AG04450 (cell line): Measurements from ENCODE around the gene REG1A. TPM values are rescaled to one million over a fixed set of nuclear protein-coding genes. Genes with fewer than 3 reads are reported as not detected.

Experiments used
- CTCF ChIA-PET: fragments of 300-600, 350-600 bp; formaldehyde crosslinking; extraction: SDS; loops from one replicate; lab custom pipeline; 2022; ENCODE audit warnings: antibody characterized with exemption, inconsistent platforms; lab: Charles Lee
- POLR2A ChIA-PET: fragments of 350-600 bp; formaldehyde crosslinking; extraction: SDS; loops from one replicate; lab custom pipeline; 2021; ENCODE audit warnings: antibody characterized with exemption, inconsistent platforms; lab: Yijun Ruan, JAX
- DNase-seq: peaks from one replicate; pipeline ENCODE4 v3.0.0-alpha.2; 2011; ENCODE audit warnings: low read depth, low spot score
- H3K27ac ChIP-seq: one replicate; pipeline ENCODE4 v1.5.1; 2012; ENCODE audit warnings: low read depth, low read length, control low read depth
- H3K27me3 ChIP-seq: one replicate; pipeline ENCODE4 v1.6.0; 2012; ENCODE audit warnings: low read length; ENCODE audit not compliant: control insufficient read depth, insufficient read depth
- H3K4me3 ChIP-seq: 2 replicates; pipeline ENCODE4 v1.5.1; 2011; ENCODE audit warnings: mild to moderate bottlenecking, low read depth, low read length, control low read depth
- H3K9me3 ChIP-seq: 2 replicates; pipeline ENCODE4 v1.5.1; 2012; ENCODE audit warnings: low read length; ENCODE audit not compliant: control insufficient read depth, insufficient read depth
- polyA plus RNA-seq: library from polyadenylated mRNA; depleted of rRNA; stranded (reverse); fragments of >200 nt; gene quantifications from 2 replicates; pipeline ENCODE4 v1.2.3, GENCODE V29; 2011
- TF ChIP-seq, protein P1 (sequence below): IDR thresholded peaks from 2 replicates; pipeline ENCODE4 v1.5.1; 2011; ENCODE audit warnings: low read depth, low read length, control low read depth, inconsistent platforms

The REG1A gene
- polyA plus RNA-seq, 1 experiment = not detected

- ChIA-PET CTCF (no interaction called here), POLR2A (no interaction called here)
- no peak overlapping the region for H3K4me3 ChIP-seq
- DNase-seq = no peak
- H3K27me3 ChIP-seq = no peaks in the 10 kb centered on the region
- peaks cover 13% of the 10 kb centered on the region for H3K9me3 ChIP-seq
- no peak overlapping the region for H3K27ac ChIP-seq
- TF ChIP-seq, protein P1, sequence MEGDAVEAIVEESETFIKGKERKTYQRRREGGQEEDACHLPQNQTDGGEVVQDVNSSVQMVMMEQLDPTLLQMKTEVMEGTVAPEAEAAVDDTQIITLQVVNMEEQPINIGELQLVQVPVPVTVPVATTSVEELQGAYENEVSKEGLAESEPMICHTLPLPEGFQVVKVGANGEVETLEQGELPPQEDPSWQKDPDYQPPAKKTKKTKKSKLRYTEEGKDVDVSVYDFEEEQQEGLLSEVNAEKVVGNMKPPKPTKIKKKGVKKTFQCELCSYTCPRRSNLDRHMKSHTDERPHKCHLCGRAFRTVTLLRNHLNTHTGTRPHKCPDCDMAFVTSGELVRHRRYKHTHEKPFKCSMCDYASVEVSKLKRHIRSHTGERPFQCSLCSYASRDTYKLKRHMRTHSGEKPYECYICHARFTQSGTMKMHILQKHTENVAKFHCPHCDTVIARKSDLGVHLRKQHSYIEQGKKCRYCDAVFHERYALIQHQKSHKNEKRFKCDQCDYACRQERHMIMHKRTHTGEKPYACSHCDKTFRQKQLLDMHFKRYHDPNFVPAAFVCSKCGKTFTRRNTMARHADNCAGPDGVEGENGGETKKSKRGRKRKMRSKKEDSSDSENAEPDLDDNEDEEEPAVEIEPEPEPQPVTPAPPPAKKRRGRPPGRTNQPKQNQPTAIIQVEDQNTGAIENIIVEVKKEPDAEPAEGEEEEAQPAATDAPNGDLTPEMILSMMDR = no peak
These were observed 34.9 kb upstream of the REG1A start for GRCh38 chr2:79085382-79085781.

- DNase-seq = no peak
- ChIA-PET POLR2A (no interaction called here), CTCF (no interaction called here)
- Histone ChIP-seq H3K27ac (no peak overlapping the region), H3K9me3 (peaks cover 13% of the 10 kb centered on the region), H3K4me3 (no peak overlapping the region), H3K27me3 (no peaks in the 10 kb centered on the region)
- TF ChIP-seq, protein P1 = no peak
These were observed 34.0 kb upstream of the REG1A start for GRCh38 chr2:79086255-79086654.

GRCh38 chr2:79087785-79088364 is 32.4 kb upstream of the REG1A start, which contains the start of gene REG1B:
Gene REG1B, minus strand, starts transcription at chr2:79087993. Its CDS starts 381 bp downstream, at chr2:79087612.
- CTCF ChIA-PET = no interaction called here
- Histone ChIP-seq H3K27ac (no peak within 1 kb of the TSS), H3K4me3 (no peak within 1 kb of the TSS), H3K9me3 (peaks cover 16% of the 10 kb centered on the region), H3K27me3 (no peaks in the 10 kb centered on the region)
- POLR2A ChIA-PET = no interaction called here
- no peak for DNase-seq
- TF ChIP-seq, protein P1 = no peak

- DNase-seq = no peak
- Histone ChIP-seq H3K27me3 (no peaks in the 10 kb centered on the region), H3K9me3 (peaks cover 13% of the 10 kb centered on the region; the same call in 1 of the 2 replicates), H3K27ac (no peak overlapping the region), H3K4me3 (no peak overlapping the region)
- TF ChIP-seq, protein P1 = no peak
- CTCF ChIA-PET = no interaction called here
- POLR2A ChIA-PET = no interaction called here
These were observed 29.6 kb upstream of the REG1A start for GRCh38 chr2:79090693-79091092.

DNA sequence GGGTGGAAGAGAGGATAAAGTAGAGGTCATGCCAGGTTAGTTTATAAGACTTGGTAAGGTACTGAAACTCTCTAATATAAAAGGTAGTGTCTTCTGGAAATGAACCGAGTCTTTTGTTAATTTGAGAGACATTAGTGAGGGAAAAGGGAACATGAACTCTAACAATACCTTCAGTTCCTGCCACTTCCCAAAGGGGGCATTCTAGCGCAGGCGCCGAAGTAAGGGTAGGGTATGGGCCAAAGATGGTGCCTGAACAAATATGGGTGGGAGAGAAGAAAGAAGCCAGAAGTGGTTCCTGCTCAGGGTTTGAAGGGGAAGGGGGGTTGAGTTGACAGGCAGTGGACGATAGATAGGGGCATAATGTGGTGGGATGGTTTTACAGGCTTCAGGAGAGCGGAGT is 22.4 kb upstream of the REG1A start:
- Histone ChIP-seq H3K27ac (no peak overlapping the region), H3K4me3 (no peak overlapping the region), H3K9me3 (peaks cover 30% of the 10 kb centered on the region), H3K27me3 (no peaks in the 10 kb centered on the region)
- no peak for DNase-seq
- ChIA-PET CTCF (no interaction called here), POLR2A (no interaction called here)
- TF ChIP-seq, protein P1 = no peak
